Measurements from ENCODE around the gene PLEKHO1.

DNA sequence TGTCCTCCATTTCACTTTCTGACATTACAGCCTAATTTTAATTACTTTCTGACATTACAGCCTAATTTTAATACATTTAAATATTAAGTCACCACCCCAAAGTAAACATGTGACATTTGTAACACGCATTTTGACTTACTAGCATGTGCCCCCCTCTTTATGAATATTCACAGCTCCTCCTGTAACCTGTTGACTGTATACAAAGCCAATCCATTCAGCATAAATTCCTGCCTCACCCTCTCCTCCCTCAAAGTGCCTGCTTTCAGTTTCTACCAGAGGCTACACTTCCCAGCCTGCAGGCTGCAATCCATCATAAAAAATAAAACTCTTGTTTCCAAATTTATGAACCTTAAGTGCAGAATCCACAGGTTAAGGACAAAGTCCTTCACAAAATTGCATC, 46.7 kb downstream of the PLEKHO1 start:
- no peak for TF ChIP-seq EP300 (IDR thresholded peaks at IDR 0.05; ENCODE audit: borderline replicate concordance)
- TF ChIP-seq, protein P1, sequence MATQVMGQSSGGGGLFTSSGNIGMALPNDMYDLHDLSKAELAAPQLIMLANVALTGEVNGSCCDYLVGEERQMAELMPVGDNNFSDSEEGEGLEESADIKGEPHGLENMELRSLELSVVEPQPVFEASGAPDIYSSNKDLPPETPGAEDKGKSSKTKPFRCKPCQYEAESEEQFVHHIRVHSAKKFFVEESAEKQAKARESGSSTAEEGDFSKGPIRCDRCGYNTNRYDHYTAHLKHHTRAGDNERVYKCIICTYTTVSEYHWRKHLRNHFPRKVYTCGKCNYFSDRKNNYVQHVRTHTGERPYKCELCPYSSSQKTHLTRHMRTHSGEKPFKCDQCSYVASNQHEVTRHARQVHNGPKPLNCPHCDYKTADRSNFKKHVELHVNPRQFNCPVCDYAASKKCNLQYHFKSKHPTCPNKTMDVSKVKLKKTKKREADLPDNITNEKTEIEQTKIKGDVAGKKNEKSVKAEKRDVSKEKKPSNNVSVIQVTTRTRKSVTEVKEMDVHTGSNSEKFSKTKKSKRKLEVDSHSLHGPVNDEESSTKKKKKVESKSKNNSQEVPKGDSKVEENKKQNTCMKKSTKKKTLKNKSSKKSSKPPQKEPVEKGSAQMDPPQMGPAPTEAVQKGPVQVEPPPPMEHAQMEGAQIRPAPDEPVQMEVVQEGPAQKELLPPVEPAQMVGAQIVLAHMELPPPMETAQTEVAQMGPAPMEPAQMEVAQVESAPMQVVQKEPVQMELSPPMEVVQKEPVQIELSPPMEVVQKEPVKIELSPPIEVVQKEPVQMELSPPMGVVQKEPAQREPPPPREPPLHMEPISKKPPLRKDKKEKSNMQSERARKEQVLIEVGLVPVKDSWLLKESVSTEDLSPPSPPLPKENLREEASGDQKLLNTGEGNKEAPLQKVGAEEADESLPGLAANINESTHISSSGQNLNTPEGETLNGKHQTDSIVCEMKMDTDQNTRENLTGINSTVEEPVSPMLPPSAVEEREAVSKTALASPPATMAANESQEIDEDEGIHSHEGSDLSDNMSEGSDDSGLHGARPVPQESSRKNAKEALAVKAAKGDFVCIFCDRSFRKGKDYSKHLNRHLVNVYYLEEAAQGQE (IDR thresholded peaks at IDR 0.05; ENCODE audit: low read depth) = no peak
- no peak for TF ChIP-seq TAF1 (IDR thresholded peaks at IDR 0.05; ENCODE audit: low read depth)
- no peak for TF ChIP-seq TCF12 (IDR thresholded peaks at IDR 0.05; ENCODE audit: low read depth)
